SK-N-SH treated with all-trans-retinoic acid at 6 μM for 48 hours (cell line): ENCODE measurements around the gene DPF3.

Source experiments
- ATAC-seq: fragments of 200-7000 bp; cut with Tn5 transposase; 3 replicates; pipeline ENCODE4 v1.9.1; 2020; ENCODE audit warnings: mild to moderate bottlenecking, moderate library complexity
- ARNTL ChIP-seq: fragments of 450-650 bp; formaldehyde crosslinking; IDR thresholded peaks from 2 replicates; pipeline ENCODE4 v1.5.0; 2020; ENCODE audit warnings: low read depth, mild to moderate bottlenecking, moderate library complexity, borderline replicate concordance
- BACH2 ChIP-seq: fragments of 250-450 bp; sonication (Bioruptor Pico); IDR thresholded peaks from 2 replicates; pipeline ENCODE4 v1.9.0; 2021; ENCODE audit warnings: mild to moderate bottlenecking, borderline replicate concordance
- CSDC2 ChIP-seq: fragments of 250-450 bp; sonication (Bioruptor Pico); IDR thresholded peaks from 2 replicates; pipeline ENCODE4 v1.5.0; 2020; ENCODE audit warnings: mild to moderate bottlenecking, moderate library complexity
- CSRNP3 ChIP-seq: fragments of 250-450 bp; sonication (Bioruptor Pico); IDR thresholded peaks from 2 replicates; pipeline ENCODE4 v1.5.1; 2021; ENCODE audit warnings: mild to moderate bottlenecking, moderate library complexity
- ESRRG ChIP-seq: fragments of 250-450 bp; sonication (Bioruptor Pico); IDR thresholded peaks from 2 replicates; pipeline ENCODE4 v1.6.1; 2021; ENCODE audit warnings: mild to moderate bottlenecking
- ISL1 ChIP-seq: fragments of 250-450 bp; sonication (Bioruptor Pico); IDR thresholded peaks from 2 replicates; pipeline ENCODE4 v2.1.2; 2022; ENCODE audit warnings: mild to moderate bottlenecking, moderate library complexity
- PATZ1 ChIP-seq: fragments of 250-450 bp; sonication (Bioruptor Pico); IDR thresholded peaks from 2 replicates; pipeline ENCODE4 v1.8.0; 2020; ENCODE audit warnings: mild to moderate bottlenecking, moderate library complexity, borderline replicate concordance
- PPARA ChIP-seq: fragments of 250-450 bp; sonication (Bioruptor Pico); IDR thresholded peaks from 2 replicates; pipeline ENCODE4 v1.5.0; 2020; ENCODE audit warnings: mild to moderate bottlenecking, borderline replicate concordance
- SNAI2 ChIP-seq: fragments of 250-450 bp; sonication (Bioruptor Pico); IDR thresholded peaks from 2 replicates; pipeline ENCODE4 v1.5.0; 2020; ENCODE audit warnings: mild to moderate bottlenecking, moderate library complexity
- TCF4 ChIP-seq: fragments of 250-450 bp; sonication (Bioruptor Pico); IDR thresholded peaks from 2 replicates; pipeline ENCODE4 v1.8.0; 2021; ENCODE audit warnings: mild to moderate bottlenecking, moderate library complexity, borderline replicate concordance
- TOX ChIP-seq: fragments of 250-450 bp; sonication (Bioruptor Pico); IDR thresholded peaks from 2 replicates; pipeline ENCODE4 v1.8.0; 2021; ENCODE audit warnings: mild to moderate bottlenecking, moderate library complexity, borderline replicate concordance
- ZC3H10 ChIP-seq: fragments of 250-450 bp; sonication (Bioruptor Pico); IDR thresholded peaks from 2 replicates; pipeline ENCODE4 v1.5.1; 2021; ENCODE audit warnings: mild to moderate bottlenecking, moderate library complexity
- ZFP30 ChIP-seq: fragments of 450-650 bp; formaldehyde crosslinking; IDR thresholded peaks from 2 replicates; pipeline ENCODE4 v1.5.0; 2022; ENCODE audit warnings: mild to moderate bottlenecking, moderate library complexity
- ZNF565 ChIP-seq: fragments of 450-650 bp; formaldehyde crosslinking; conservative IDR thresholded peaks from 2 replicates; pipeline ENCODE4 v1.5.0; 2020; ENCODE audit warnings: low read depth, mild to moderate bottlenecking, moderate library complexity
- ZNF70 ChIP-seq: fragments of 450-650 bp; formaldehyde crosslinking; IDR thresholded peaks from 2 replicates; pipeline ENCODE4 v1.5.0; 2020; ENCODE audit warnings: mild to moderate bottlenecking, moderate library complexity
- ZNF8 ChIP-seq: fragments of 450-650 bp; formaldehyde crosslinking; IDR thresholded peaks from 2 replicates; pipeline ENCODE4 v1.5.0; 2020; ENCODE audit warnings: mild to moderate bottlenecking, moderate library complexity
- TF ChIP-seq, protein P1 (sequence below): fragments of 250-450 bp; sonication (Bioruptor Pico); IDR thresholded peaks from 2 replicates; pipeline ENCODE4 v1.5.0; 2020; ENCODE audit warnings: mild to moderate bottlenecking, moderate library complexity
- TF ChIP-seq, protein P2 (sequence below): fragments of 250-450 bp; sonication (Bioruptor Pico); IDR thresholded peaks from 2 replicates; pipeline ENCODE4 v1.8.0; 2021; ENCODE audit warnings: low read depth, mild to moderate bottlenecking, moderate library complexity, borderline replicate concordance
- TF ChIP-seq, protein P3 (sequence below): fragments of 250-450 bp; sonication (Bioruptor Pico); IDR thresholded peaks from 2 replicates; pipeline ENCODE4 v1.5.1; 2020; ENCODE audit warnings: low read depth, mild to moderate bottlenecking, moderate library complexity

The DPF3 gene

GRCh38 chr14:72619881-72620280 is 274.0 kb downstream of the DPF3 start:
- no peak for ATAC-seq
- TF ChIP-seq SNAI2 (CRISPR knock-in tag) (no peak), ESRRG (CRISPR knock-in tag) (no peak), ZC3H10 (no peak), TCF4 (CRISPR knock-in tag) (no peak), ARNTL (CRISPR knock-in tag) (no peak), TOX (no peak), ZFP30 (CRISPR knock-in tag) (no peak), ZNF70 (CRISPR knock-in tag) (no peak), ZNF565 (CRISPR knock-in tag) (no peak), BACH2 (no peak)

DNA sequence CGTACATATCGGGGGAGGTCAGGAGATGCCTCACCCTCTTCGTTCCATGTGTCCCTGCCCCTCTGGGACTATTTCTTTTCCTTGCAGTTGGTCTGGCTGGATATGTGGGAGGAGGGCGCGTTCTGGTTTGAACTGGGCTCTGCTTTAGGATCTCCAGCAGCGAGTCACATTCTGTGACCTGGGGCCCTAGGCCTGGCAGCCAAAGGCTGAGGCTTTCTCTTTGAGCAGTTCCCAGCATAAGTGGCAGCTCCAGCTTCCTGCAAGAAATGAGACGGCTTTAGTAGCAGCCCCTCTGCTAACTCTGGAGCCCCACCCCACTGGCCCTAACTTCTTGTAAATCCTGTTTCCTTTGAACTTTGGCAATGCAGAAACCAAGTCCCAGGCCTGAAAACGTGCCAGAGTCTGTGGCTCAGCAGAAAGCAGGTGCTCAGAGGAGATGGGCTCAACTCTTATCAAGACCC is 274.8 kb downstream of the DPF3 start:
- no peak for ATAC-seq
- TF ChIP-seq PPARA (CRISPR knock-in tag), result no peak

DNA sequence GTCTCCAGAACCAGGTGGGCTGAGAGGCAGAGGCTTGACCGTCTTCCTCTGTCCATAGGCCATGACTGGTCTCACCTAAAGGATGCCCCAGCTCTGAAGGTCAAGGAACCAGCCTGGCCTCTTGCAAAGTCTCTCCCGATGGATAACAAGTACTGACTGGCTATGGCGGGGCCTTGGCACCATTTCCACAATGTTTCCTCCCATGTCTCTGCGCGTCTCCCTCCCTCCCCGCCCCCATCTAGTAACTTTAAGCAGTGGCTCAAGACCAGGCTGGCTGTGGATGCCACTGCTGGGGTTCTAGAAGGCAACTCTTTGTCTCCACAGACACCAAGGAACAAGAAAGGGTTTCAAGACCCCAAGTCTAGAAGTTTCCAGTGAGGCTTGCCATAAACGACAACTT is 275.5 kb downstream of the DPF3 start:
- no peak for ATAC-seq
- TF ChIP-seq ZNF8 (CRISPR knock-in tag) (no peak), CSRNP3 (CRISPR knock-in tag) (no peak), ISL1 (CRISPR knock-in tag) (no peak), ZFP30 (CRISPR knock-in tag) (no peak), CSDC2 (no peak), PATZ1 (no peak), ZNF70 (CRISPR knock-in tag) (no peak), ESRRG (CRISPR knock-in tag) (no peak), TCF4 (CRISPR knock-in tag) (no peak)
- TF ChIP-seq, protein P1, sequence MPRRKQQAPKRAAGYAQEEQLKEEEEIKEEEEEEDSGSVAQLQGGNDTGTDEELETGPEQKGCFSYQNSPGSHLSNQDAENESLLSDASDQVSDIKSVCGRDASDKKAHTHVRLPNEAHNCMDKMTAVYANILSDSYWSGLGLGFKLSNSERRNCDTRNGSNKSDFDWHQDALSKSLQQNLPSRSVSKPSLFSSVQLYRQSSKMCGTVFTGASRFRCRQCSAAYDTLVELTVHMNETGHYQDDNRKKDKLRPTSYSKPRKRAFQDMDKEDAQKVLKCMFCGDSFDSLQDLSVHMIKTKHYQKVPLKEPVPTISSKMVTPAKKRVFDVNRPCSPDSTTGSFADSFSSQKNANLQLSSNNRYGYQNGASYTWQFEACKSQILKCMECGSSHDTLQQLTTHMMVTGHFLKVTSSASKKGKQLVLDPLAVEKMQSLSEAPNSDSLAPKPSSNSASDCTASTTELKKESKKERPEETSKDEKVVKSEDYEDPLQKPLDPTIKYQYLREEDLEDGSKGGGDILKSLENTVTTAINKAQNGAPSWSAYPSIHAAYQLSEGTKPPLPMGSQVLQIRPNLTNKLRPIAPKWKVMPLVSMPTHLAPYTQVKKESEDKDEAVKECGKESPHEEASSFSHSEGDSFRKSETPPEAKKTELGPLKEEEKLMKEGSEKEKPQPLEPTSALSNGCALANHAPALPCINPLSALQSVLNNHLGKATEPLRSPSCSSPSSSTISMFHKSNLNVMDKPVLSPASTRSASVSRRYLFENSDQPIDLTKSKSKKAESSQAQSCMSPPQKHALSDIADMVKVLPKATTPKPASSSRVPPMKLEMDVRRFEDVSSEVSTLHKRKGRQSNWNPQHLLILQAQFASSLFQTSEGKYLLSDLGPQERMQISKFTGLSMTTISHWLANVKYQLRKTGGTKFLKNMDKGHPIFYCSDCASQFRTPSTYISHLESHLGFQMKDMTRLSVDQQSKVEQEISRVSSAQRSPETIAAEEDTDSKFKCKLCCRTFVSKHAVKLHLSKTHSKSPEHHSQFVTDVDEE (CRISPR knock-in tag), result no peak
- TF ChIP-seq, protein P2, sequence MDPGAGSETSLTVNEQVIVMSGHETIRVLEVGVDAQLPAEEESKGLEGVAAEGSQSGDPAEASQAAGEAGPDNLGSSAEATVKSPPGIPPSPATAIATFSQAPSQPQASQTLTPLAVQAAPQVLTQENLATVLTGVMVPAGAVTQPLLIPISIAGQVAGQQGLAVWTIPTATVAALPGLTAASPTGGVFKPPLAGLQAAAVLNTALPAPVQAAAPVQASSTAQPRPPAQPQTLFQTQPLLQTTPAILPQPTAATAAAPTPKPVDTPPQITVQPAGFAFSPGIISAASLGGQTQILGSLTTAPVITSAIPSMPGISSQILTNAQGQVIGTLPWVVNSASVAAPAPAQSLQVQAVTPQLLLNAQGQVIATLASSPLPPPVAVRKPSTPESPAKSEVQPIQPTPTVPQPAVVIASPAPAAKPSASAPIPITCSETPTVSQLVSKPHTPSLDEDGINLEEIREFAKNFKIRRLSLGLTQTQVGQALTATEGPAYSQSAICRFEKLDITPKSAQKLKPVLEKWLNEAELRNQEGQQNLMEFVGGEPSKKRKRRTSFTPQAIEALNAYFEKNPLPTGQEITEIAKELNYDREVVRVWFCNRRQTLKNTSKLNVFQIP (CRISPR knock-in tag), result no peak

GRCh38 chr14:72617391-72618031 is 276.4 kb downstream of the DPF3 start:
- TF ChIP-seq PPARA (CRISPR knock-in tag) (no peak), ZNF70 (CRISPR knock-in tag) (no peak), ZFP30 (CRISPR knock-in tag) (no peak), ISL1 (CRISPR knock-in tag) (no peak)
- TF ChIP-seq, protein P3, sequence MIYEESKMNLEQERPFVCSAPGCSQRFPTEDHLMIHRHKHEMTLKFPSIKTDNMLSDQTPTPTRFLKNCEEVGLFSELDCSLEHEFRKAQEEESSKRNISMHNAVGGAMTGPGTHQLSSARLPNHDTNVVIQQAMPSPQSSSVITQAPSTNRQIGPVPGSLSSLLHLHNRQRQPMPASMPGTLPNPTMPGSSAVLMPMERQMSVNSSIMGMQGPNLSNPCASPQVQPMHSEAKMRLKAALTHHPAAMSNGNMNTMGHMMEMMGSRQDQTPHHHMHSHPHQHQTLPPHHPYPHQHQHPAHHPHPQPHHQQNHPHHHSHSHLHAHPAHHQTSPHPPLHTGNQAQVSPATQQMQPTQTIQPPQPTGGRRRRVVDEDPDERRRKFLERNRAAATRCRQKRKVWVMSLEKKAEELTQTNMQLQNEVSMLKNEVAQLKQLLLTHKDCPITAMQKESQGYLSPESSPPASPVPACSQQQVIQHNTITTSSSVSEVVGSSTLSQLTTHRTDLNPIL (CRISPR knock-in tag), result no peak
- no peak for ATAC-seq
